Fibroblast of the aortic adventitia (primary cell): ENCODE data around the gene WDR55. TPM values are rescaled to one million over a fixed set of nuclear protein-coding genes. Genes with fewer than 3 reads are reported as not detected.
"Not testable (repeated sequence)": the region's sequence is repeated elsewhere in the genome, so short reads cannot be mapped to it uniquely, and the experiment has no call there.

Source experiments
- DNase-seq: peaks from one replicate; pipeline ENCODE4 v3.0.0-alpha.2; 2010; ENCODE audit warnings: low read depth
- H3K4me3 ChIP-seq: 2 replicates; pipeline ENCODE4 v1.5.1; 2011; ENCODE audit warnings: low read depth, mild to moderate bottlenecking, control low read depth, low read length, moderate library complexity
- CTCF ChIP-seq: IDR thresholded peaks from 2 replicates; pipeline ENCODE4 v1.5.1; 2011; ENCODE audit warnings: mild to moderate bottlenecking, low read length, control low read depth, inconsistent platforms; ENCODE audit not compliant: insufficient read depth
- total RNA-seq: library from RNA; depleted of rRNA; stranded (reverse); fragments of >200 nt; gene quantifications from 2 replicates; pipeline ENCODE4 v1.2.3, GENCODE V29; 2012; ENCODE audit warnings: low replicate concordance

Gene WDR55
- total RNA-seq, 1 donor: 21.9 TPM

- H3K4me3 ChIP-seq: peak overlapping the region; percentile 93
- no peak for DNase-seq
- no peak for TF ChIP-seq CTCF
Observed at GRCh38 chr5:140647042-140647419, 17.7 kb upstream of the WDR55 start.

GRCh38 chr5:140658870-140659269 is 5.8 kb upstream of the WDR55 start:
- no peak overlapping the region for H3K4me3 ChIP-seq
- no peak for DNase-seq
- no peak for TF ChIP-seq CTCF

- not testable (repeated sequence) for H3K4me3 ChIP-seq, DNase-seq
Observed at GRCh38 chr5:140660371-140660770, 4.3 kb upstream of the WDR55 start.

- TF ChIP-seq CTCF: no peak
- no peak for DNase-seq
- peak overlapping the region; percentile 99 for H3K4me3 ChIP-seq
Observed at GRCh38 chr5:140664030-140664358, 710 bp upstream of the WDR55 start.

- not testable (repeated sequence) for H3K4me3 ChIP-seq, DNase-seq
Observed at GRCh38 chr5:140671035-140671434, 6.3 kb downstream of the WDR55 start.

- no peak for TF ChIP-seq CTCF
- no peak for DNase-seq
- no peak overlapping the region for H3K4me3 ChIP-seq
Observed at GRCh38 chr5:140671472-140672125, 6.9 kb downstream of the WDR55 start.

- no peak for DNase-seq
- no peak overlapping the region for H3K4me3 ChIP-seq
- TF ChIP-seq CTCF: no peak
Observed at GRCh38 chr5:140672455-140673186, 7.9 kb downstream of the WDR55 start.
